HepG2 (cell line): ENCODE data around the gene DCDC2. TPM values are rescaled to one million over a fixed set of nuclear protein-coding genes. Genes with fewer than 3 reads are reported as not detected.
A peak's percentile ranks its signal among the peaks of the same experiment; 100 is the strongest.

ENCODE experiments used
- BORCS8-MEF2B ChIP-seq: sonication (generic); formaldehyde crosslinking; IDR thresholded peaks from 2 replicates; pipeline ENCODE4 v1.8.0; 2022; ENCODE audit warnings: mild to moderate bottlenecking, missing genetic modification reagents
- CEBPB ChIP-seq: IDR thresholded peaks from 2 replicates; pipeline ENCODE4 v1.6.1; 2011; ENCODE audit warnings: low read depth, low read length, improper control_type of control experiment, borderline replicate concordance
- EHMT2 ChIP-seq: fragments of 200-600 bp; sonication (generic); IDR thresholded peaks from 2 replicates; pipeline ENCODE4 v1.7.0; 2017; ENCODE audit warnings: antibody characterized with exemption, low read depth, low read length, borderline replicate concordance
- GABPA ChIP-seq, 2 experiments: IDR thresholded peaks; 2 replicates each; pipeline ENCODE4 v1.6.1; 2011 to 2016; ENCODE audit warnings: low read depth in 2 of 2, low read length in 1 of 2, missing biosample characterization in 1 of 2, missing genetic modification characterization in 1 of 2
- HNF4A ChIP-seq: sonication (generic); formaldehyde crosslinking; IDR thresholded peaks from 2 replicates; pipeline ENCODE4 v1.4.0; 2020; ENCODE audit warnings: missing genetic modification reagents
- NR2F1 ChIP-seq, 2 experiments: fragments of 450-650 bp in 1 of 2; formaldehyde crosslinking in 1 of 2; IDR thresholded peaks; 2 replicates each; pipeline versions ENCODE4 v1.5.0 to v1.6.1; 2016 to 2020; ENCODE audit warnings: mild to moderate bottlenecking in 1 of 2, missing compliant biosample characterization in 1 of 2, missing genetic modification reagents in 1 of 2, moderate library complexity in 1 of 2
- NRL ChIP-seq: sonication (generic); formaldehyde crosslinking; IDR thresholded peaks from 2 replicates; pipeline ENCODE4 v1.5.0; 2020; ENCODE audit warnings: missing genetic modification reagents, mild to moderate bottlenecking, moderate library complexity, borderline replicate concordance
- SAFB2 ChIP-seq: sonication (generic); formaldehyde crosslinking; IDR thresholded peaks from 2 replicates; pipeline ENCODE4 v1.5.1; 2020; ENCODE audit warnings: missing genetic modification reagents, low read depth, mild to moderate bottlenecking, borderline replicate concordance
- SIN3B ChIP-seq: fragments of 150-350 bp; IDR thresholded peaks from 2 replicates; pipeline ENCODE4 v1.6.1; 2014; ENCODE audit warnings: low read length
- TARDBP ChIP-seq: sonication (generic); formaldehyde crosslinking; IDR thresholded peaks from 2 replicates; pipeline ENCODE4 v1.8.0; 2022; ENCODE audit warnings: mild to moderate bottlenecking, missing genetic modification reagents
- ZBTB8A ChIP-seq: sonication (generic); formaldehyde crosslinking; IDR thresholded peaks from 2 replicates; pipeline ENCODE4 v1.4.0; 2020; ENCODE audit warnings: mild to moderate bottlenecking, low read depth, missing genetic modification reagents, borderline replicate concordance
- ZMAT3 ChIP-seq: sonication (generic); formaldehyde crosslinking; conservative IDR thresholded peaks from 2 replicates; pipeline ENCODE4 v1.7.0; 2021; ENCODE audit warnings: missing genetic modification reagents
- ZMYM3 ChIP-seq: sonication (generic); formaldehyde crosslinking; IDR thresholded peaks from 2 replicates; pipeline ENCODE4 v1.5.1; 2020; ENCODE audit warnings: mild to moderate bottlenecking, missing genetic modification reagents
- ZNF142 ChIP-seq: sonication (generic); formaldehyde crosslinking; IDR thresholded peaks from 2 replicates; pipeline ENCODE4 v1.4.0; 2020; ENCODE audit warnings: missing genetic modification reagents
- ZNF224 ChIP-seq: sonication (generic); formaldehyde crosslinking; IDR thresholded peaks from 2 replicates; pipeline ENCODE4 v1.5.0; 2020; ENCODE audit warnings: mild to moderate bottlenecking, missing genetic modification reagents
- ZNF264 ChIP-seq: sonication (generic); formaldehyde crosslinking; IDR thresholded peaks from 2 replicates; pipeline ENCODE4 v1.4.0; 2020; ENCODE audit warnings: missing genetic modification reagents
- ZNF276 ChIP-seq: sonication (generic); formaldehyde crosslinking; IDR thresholded peaks from 2 replicates; pipeline ENCODE4 v1.4.0; 2020; ENCODE audit warnings: mild to moderate bottlenecking, low read depth, missing genetic modification reagents
- ZNF3 ChIP-seq: IDR thresholded peaks from 2 replicates; pipeline ENCODE4 v1.7.0; 2017; ENCODE audit warnings: inconsistent platforms
- polyA plus RNA-seq, 8 experiments: library from polyadenylated mRNA; depleted of rRNA in 3 of 8; stranded (reverse) in 7 of 8; unstranded in 1 of 8; fragments of >200 nt; fragmentation: Illumina TruSeq in 4 of 8; extraction: Trizol in 4 of 8; gene quantifications; 2 replicates each; pipeline versions ENCODE4 v1.2.1 to v1.2.3, GENCODE V29; 2011 to 2016; ENCODE audit warnings: low read depth in 4 of 8, missing spikeins in 1 of 8, mixed read lengths in 1 of 8; ENCODE audit not compliant: insufficient read depth in 1 of 8
- total RNA-seq, 5 experiments: library from RNA; depleted of rRNA; stranded (reverse); fragments of >200 nt; fragmentation: Illumina TruSeq; extraction: Trizol; gene quantifications; 2 replicates each; pipeline ENCODE4 v1.2.3, GENCODE V29; 2016; ENCODE audit warnings: low read depth in 1 of 5
- TF ChIP-seq, protein P1 (sequence below): sonication (generic); formaldehyde crosslinking; IDR thresholded peaks from 2 replicates; pipeline ENCODE4 v1.4.0; 2020; ENCODE audit warnings: mild to moderate bottlenecking, missing genetic modification reagents
- TF ChIP-seq, protein P2 (sequence below): sonication (generic); formaldehyde crosslinking; IDR thresholded peaks from 2 replicates; pipeline ENCODE4 v1.8.0; 2022; ENCODE audit warnings: mild to moderate bottlenecking, missing genetic modification reagents, borderline replicate concordance

Gene DCDC2
- total and polyA plus RNA-seq, 2 of the 13 experiments (the other 11 are each of a cell fraction or from before 2014, with no cell fraction given), result 9.0 to 36.2 TPM

- no peak for TF ChIP-seq ZNF142 (CRISPR knock-in tag)
- TF ChIP-seq NR2F1 (CRISPR knock-in tag; IDR thresholded peaks at IDR 0.05), result no peak
- no peak for TF ChIP-seq ZMYM3 (CRISPR knock-in tag)
- TF ChIP-seq, protein P1, sequence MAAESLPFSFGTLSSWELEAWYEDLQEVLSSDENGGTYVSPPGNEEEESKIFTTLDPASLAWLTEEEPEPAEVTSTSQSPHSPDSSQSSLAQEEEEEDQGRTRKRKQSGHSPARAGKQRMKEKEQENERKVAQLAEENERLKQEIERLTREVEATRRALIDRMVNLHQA (CRISPR knock-in tag), result no peak
- TF ChIP-seq NRL, result no peak
- no peak for TF ChIP-seq SIN3B
- TF ChIP-seq ZNF276, result no peak
- no peak for TF ChIP-seq ZMAT3 (CRISPR knock-in tag)
- TF ChIP-seq GABPA (IDR thresholded peaks at IDR 0.05; ENCODE audit: low read depth, low read length), result no peak
- no peak for TF ChIP-seq GABPA (CRISPR knock-in tag; IDR thresholded peaks at IDR 0.05; ENCODE audit: low read depth)
- no peak for TF ChIP-seq ZNF224
- TF ChIP-seq CEBPB, result peak; percentile 15; the same call in 1 of the 2 replicates
- TF ChIP-seq BORCS8-MEF2B (CRISPR knock-in tag), result no peak
- TF ChIP-seq TARDBP (CRISPR knock-in tag), result no peak
- TF ChIP-seq ZBTB8A (CRISPR knock-in tag), result no peak
- peak; percentile 55 for TF ChIP-seq HNF4A
- no peak for TF ChIP-seq SAFB2
- TF ChIP-seq ZNF3 (CRISPR knock-in tag), result no peak
- peak; percentile 40; the same call in 1 of the 2 replicates for TF ChIP-seq EHMT2
- TF ChIP-seq ZNF264, result no peak
- TF ChIP-seq, protein P2, sequence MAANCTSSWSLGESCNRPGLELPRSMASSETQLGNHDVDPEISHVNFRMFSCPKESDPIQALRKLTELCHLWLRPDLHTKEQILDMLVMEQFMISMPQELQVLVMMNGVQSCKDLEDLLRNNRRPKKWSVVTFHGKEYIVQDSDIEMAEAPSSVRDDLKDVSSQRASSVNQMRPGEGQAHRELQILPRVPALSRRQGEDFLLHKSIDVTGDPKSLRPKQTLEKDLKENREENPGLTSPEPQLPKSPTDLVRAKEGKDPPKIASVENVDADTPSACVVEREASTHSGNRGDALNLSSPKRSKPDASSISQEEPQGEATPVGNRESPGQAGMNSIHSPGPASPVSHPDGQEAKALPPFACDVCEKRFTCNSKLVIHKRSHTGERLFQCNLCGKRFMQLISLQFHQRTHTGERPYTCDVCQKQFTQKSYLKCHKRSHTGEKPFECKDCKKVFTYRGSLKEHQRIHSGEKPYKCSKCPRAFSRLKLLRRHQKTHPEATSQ (CRISPR knock-in tag), result no peak
Measured at GRCh38 chr6:24139639-24140038, 218.2 kb downstream of the DCDC2 start (continued).
